PC-3 (cell line): ENCODE results near the gene ASH1L.

Experiments
- EZH2 ChIP-seq: fragments of 300-600 bp; sonication (generic); IDR thresholded peaks from one replicate; pipeline ENCODE4 v1.6.1; 2017; ENCODE audit warnings: antibody characterized with exemption, mild to moderate bottlenecking, low read length; ENCODE audit not compliant: unreplicated experiment
- EZH2phosphoT487 ChIP-seq: fragments of 300-600 bp; sonication (generic); IDR thresholded peaks from 2 replicates; pipeline ENCODE4 v1.6.1; 2018; ENCODE audit warnings: mild to moderate bottlenecking, antibody characterized with exemption, low read length, borderline replicate concordance
- TF ChIP-seq, protein P1 (sequence below): fragments of 300-600 bp; sonication (generic); conservative IDR thresholded peaks from 2 replicates; pipeline ENCODE4 v1.5.1; 2017; ENCODE audit warnings: antibody characterized with exemption, low read depth, mild to moderate bottlenecking, low read length

DNA sequence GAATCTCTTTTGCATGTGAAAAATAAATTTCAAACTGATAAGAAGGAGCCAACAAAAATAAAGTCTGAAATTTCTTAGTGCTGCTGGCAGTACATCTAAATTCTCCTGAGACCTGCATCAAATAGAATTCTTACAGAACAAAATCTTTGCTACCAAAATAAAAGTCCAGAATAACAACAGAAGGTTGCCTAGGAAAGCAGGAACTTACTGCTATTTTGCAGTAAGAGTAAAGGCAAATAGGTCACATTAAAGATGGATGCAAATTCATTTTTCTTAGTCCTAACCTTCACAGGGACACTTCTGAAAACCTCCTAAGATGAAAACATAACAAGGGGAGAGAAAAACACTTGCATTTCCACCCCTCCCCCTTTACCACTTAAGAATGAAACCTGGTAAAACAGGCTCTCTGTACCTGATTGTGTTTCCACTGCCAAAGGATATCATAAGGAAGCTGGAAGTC, 182.9 kb downstream of the ASH1L start:
- TF ChIP-seq, protein P1, sequence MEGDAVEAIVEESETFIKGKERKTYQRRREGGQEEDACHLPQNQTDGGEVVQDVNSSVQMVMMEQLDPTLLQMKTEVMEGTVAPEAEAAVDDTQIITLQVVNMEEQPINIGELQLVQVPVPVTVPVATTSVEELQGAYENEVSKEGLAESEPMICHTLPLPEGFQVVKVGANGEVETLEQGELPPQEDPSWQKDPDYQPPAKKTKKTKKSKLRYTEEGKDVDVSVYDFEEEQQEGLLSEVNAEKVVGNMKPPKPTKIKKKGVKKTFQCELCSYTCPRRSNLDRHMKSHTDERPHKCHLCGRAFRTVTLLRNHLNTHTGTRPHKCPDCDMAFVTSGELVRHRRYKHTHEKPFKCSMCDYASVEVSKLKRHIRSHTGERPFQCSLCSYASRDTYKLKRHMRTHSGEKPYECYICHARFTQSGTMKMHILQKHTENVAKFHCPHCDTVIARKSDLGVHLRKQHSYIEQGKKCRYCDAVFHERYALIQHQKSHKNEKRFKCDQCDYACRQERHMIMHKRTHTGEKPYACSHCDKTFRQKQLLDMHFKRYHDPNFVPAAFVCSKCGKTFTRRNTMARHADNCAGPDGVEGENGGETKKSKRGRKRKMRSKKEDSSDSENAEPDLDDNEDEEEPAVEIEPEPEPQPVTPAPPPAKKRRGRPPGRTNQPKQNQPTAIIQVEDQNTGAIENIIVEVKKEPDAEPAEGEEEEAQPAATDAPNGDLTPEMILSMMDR, result no peak
- TF ChIP-seq EZH2phosphoT487 (no peak), EZH2 (no peak)
